Stimulated activated CD4-positive, alpha-beta T cell treated with anti-CD3 and anti-CD28 coated beads, Interleukin-2, amount 100 ng/mL, for 4 hours (primary cell): Measurements from ENCODE around the gene CEP41.
A peak's percentile ranks its signal among the peaks of the same experiment; 100 is the strongest.

ENCODE experiments used
- DNase-seq: peaks from one replicate; pipeline ENCODE4 v3.0.0-alpha.2; 2020; ENCODE audit warnings: low read depth

Gene CEP41, protein sequence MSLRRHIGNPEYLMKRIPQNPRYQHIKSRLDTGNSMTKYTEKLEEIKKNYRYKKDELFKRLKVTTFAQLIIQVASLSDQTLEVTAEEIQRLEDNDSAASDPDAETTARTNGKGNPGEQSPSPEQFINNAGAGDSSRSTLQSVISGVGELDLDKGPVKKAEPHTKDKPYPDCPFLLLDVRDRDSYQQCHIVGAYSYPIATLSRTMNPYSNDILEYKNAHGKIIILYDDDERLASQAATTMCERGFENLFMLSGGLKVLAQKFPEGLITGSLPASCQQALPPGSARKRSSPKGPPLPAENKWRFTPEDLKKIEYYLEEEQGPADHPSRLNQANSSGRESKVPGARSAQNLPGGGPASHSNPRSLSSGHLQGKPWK

GRCh38 chr7:130440527-130441365, at the start of gene CEP41:
Gene CEP41 (minus strand): TSS chr7:130441016. CDS start chr7:130440966, 50 bp downstream.
- peak; percentile 84 for DNase-seq

DNA sequence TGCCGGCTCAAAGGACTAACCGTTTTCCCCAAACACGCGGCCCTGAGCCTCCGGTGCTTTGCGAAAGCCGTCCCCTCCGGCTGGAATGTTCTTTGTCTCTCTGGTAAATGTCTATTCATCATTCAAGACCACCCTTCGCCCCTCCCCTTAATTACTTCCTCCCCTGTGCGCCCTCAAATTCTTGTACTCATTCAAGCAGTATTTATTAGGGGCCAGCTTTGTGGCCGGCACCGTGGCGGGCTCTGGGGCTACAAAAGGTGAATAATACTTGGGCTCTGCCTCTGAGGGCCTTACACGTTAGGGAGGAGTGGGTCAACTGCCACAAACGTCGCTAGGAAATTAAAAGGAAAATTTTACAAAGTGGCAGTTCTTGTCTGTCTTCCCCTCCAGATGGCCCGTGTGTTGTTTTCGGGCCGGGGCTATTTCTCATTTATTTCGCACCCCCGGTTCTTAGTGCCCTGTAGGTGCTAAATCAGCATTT, 49.5 kb upstream of the CEP41 start:
- no peak for DNase-seq

GRCh38 chr7:130489140-130489983, 48.5 kb upstream of the CEP41 start:
- DNase-seq, result no peak

DNA sequence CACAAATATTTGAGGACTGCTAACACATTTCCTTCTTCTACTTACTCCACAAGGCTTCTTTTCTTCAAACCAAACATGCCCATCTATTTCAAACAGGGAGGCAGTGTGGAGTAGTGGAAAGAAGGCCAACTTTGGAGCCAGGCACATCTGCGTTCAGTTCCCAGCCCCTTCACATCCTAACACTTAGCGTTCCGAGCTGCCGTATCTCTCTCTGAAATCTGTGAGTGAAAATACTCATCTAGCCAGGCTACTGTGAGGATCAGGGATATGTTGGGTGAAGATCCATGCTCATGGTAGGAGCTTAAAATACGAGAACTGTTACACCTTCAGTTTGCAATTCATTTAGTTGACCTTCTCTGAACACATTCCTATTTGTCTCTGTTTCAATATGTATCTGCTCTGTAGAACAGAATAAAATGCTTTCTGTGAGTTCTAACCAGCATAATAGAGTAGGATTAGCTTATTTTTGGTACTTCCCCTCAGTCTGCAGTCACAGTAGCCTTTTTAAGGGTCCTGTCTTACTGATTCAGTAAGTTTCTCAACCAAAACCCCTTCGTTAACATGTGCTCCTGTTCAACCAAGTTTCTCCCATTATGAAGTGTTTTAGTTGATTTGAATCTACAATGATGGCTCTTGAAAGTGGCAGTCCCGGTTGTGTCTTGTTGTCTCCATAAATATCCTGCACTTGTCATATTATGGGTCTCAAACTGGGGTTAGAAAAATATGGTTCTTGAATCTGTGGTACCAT, 47.8 kb upstream of the CEP41 start:
- no peak for DNase-seq

GRCh38 chr7:130486954-130487436, 46.2 kb upstream of the CEP41 start:
- no peak for DNase-seq

DNA sequence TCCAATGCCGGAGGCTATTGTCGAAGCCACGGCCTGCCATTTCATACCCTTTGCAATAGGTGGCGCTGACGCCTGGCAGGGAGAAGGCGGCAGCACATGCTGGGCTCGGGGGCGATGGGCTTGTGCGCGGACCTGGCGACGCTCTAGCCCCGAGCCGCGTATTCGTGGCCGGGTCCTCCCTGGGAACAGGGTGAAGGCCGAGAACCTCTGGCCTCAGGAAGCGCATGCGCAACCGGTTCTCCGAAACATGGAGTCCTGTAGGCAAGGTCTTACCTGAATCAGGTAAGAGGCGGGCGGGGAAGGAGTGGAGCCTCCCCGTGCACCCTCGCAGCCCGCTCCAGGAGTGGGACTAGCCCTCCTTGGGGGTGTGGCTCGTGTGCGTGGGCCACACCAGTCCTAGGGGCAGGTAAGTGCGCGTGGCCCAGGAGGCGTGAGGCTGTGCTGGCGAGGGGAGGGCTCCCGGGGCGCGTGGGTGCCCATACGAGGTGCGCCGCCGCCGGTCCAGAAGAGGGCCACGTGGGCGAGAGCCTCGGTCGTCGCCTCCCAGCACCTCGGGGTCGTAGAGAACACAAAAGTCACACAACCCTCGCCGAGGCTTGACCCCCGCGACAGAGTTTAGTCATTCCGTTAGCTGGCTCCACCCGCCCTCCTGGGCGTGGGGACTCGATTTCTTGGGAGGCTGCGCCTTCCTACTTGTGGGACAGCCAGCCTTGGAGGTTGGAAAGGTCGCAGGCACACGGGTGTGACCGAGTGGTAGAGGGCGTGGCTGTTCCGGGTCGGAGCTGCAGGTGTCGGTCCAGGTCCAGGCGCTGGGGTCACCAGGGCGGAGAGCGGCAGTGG, 45.5 kb upstream of the CEP41 start:
- peak; percentile 41 for DNase-seq

DNA sequence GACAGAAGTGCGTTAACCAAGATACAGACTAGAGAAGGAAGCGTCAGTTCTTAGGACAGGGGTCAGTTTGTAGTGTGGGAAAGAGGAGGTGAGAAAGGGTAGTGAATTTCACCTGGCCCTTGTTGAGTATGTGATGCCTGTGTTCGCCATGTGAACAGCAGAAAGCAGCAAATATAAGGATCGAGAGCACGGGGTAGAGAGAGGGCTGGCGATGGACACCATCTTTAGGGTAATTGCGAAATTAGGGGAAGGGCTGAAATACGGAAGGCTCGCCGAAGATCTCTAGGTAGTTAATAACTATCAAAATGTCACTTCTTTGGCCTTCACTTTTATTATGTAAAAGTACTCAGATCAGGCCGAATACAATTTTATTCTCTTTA, 44.9 kb upstream of the CEP41 start:
- DNase-seq, result no peak

DNA sequence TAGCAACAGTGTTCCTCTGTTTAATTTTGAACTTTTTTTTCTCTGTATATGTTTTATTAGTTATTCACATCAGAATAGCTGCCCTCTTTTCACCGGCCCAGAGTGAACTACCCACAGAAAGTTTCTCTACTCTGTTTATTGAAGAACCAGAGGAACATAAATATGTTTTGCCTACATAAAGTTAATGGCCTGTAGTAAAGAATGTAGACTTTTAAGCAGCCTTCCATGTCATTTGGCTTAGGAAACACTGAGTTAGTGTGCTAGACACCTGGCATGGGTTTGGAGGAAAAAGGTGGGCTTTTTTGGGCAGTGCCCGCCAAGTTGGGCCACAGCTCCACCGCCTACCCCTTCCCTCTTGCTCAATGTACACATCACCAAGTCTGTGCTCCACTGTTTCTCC, 42.2 kb upstream of the CEP41 start:
- DNase-seq, result no peak

DNA sequence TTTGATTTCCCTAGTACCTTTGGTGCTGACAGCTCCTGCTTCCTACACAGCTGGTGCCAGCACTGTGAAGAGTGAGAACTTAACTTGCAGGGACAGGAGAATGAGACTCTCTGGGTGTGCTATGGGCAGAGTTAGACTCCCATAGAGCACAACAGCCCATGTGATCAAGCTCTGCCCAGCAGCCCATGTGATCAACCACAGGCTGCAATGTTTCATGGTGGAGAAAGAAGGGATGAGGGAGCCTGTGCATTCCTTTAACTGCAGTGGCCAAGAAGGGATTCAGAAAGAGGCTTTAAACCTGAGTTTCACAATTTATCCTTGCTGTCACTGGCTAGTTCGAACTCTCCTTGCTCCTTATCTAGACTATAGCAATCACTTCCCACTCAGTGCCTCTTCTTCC, 41.1 kb upstream of the CEP41 start:
- no peak for DNase-seq

GRCh38 chr7:130479716-130480400, 39.0 kb upstream of the CEP41 start:
- no peak for DNase-seq

GRCh38 chr7:130478991-130479390, 38.2 kb upstream of the CEP41 start:
- no peak for DNase-seq

DNA sequence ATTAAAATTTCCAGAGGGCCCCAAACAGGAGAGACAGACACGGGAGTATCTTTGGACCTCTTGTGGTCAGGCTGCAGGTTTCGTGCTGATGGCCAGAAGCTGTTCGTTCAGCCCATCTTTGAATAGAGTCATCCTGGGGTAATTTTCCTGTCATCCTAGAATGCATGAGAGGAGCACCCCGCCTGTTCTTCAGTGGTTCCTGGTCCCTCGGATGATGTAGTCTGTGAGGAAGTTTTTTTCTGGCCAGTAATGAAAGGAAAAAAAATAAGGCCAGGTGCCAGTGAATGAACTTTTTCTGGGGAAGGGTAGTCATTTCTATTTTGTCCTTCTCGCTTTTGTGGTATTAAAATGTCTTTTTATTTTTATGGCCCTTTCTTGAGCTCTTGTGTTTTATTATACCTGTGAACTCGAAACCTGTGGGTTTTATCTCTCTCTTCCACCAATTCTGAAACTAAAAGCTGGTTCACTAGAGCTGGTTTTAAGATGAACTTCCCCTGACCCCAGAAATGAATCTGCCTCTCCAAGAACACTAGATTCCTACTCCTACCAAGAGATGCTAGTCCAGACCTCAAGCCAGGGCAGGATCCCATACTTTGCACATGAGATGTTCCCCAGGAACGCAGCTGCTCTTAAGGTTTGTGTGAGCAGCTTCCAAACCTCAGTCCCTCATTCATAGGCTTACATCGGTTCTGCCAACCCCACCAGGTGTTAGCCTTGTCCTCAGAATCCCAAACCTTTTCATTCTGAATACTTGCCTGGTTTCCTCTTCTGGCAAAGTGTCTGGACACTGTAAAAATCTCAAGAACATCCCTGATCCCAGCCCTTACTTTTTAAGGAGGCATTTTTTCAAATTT, 35.7 kb upstream of the CEP41 start:
- DNase-seq, result no peak

GRCh38 chr7:130475776-130476175, 35.0 kb upstream of the CEP41 start:
- DNase-seq, result no peak

DNA sequence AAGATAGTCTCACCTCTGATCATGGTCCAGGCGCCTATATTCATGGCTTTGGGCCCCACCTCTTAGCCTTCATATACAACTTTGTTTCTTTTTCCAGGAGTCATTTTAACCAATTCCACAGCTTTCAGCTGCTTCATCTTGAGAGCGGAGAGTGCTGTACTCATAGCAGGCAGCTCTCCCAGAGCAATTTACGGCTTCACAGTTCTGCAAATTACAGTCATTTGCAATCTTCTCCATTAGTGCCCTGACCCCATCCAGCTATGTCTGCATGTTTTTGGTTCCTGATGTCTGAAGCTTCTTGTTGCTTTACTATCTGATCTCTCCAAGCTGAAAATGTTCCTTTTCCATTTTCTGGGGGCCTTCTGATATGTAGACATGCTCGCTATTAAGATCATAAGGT, 33.1 kb upstream of the CEP41 start:
- DNase-seq, result no peak

- DNase-seq, result no peak
These were observed 32.5 kb upstream of the CEP41 start for GRCh38 chr7:130473289-130473688.

DNA sequence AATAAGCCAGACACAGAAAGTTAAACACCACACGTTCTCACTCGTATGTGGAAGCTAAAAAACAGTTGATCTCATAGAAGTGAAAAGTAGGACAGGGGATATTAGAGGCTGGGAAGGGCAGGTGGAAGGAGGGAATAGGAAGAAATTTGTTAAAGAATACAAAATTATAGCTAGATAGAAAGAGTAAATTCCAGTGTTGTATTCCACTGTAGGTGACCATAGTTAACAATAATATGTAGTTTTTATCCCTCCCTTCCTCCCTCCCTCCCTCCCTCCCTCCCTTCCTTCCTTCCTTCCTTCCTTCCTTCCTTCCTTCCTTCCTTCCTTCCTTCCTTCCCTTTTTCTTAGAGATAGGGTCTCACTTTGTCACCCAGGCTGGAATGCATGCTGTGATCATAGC, 31.2 kb upstream of the CEP41 start:
- DNase-seq, result no peak

DNA sequence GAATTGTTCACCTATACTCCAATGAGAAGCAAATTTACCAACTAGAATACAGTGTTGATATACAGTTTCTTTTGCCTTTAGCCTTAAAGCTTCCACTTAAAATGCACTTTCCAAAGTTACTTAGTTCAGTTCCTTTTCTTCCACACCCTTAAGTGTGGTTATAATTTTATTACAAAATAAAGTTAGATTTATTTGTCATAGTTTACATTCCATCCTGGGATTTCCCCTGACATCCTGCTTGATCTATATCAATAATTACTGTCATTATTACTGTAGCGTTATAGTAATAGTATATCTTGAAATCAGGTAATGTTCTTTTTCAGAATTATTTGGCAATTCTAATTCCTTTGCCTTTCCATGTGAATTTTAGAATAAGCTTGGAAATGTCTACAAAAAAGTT, 27.8 kb upstream of the CEP41 start:
- no peak for DNase-seq

- no peak for DNase-seq
These were observed 23.0 kb upstream of the CEP41 start for GRCh38 chr7:130463553-130464434.
